KMS-11 (cell line): Measurements from ENCODE around the gene PPFIBP2.

Experiments
- H2AFZ ChIP-seq: fragments of 200-600 bp; sonication (generic); 2 replicates; pipeline ENCODE4 v1.6.1; 2016; ENCODE audit warnings: antibody characterized with exemption, mixed run types, low read depth
- H3K27ac ChIP-seq: fragments of 200-600 bp; sonication (generic); 2 replicates; pipeline ENCODE4 v1.6.1; 2016; ENCODE audit warnings: mild to moderate bottlenecking, mixed run types
- H3K27me3 ChIP-seq: fragments of 200-600 bp; sonication (generic); 2 replicates; pipeline ENCODE4 v1.6.1; 2017; ENCODE audit warnings: mild to moderate bottlenecking, low read depth, mixed run types, moderate library complexity; ENCODE audit not compliant: insufficient read depth
- H3K36me3 ChIP-seq: fragments of 200-600 bp; sonication (generic); 2 replicates; pipeline ENCODE4 v1.6.1; 2017; ENCODE audit warnings: mild to moderate bottlenecking, mixed run types; ENCODE audit not compliant: insufficient read depth
- H3K4me1 ChIP-seq: fragments of 200-600 bp; sonication (generic); 2 replicates; pipeline ENCODE4 v1.6.1; 2016; ENCODE audit warnings: mild to moderate bottlenecking, low read depth, mixed run types; ENCODE audit not compliant: poor library complexity, severe bottlenecking
- H3K4me2 ChIP-seq: fragments of 200-600 bp; sonication (generic); 2 replicates; pipeline ENCODE4 v1.7.0; 2016; ENCODE audit warnings: mild to moderate bottlenecking, mixed run types
- H3K4me3 ChIP-seq: fragments of 200-600 bp; sonication (generic); IDR thresholded peaks from 2 replicates; pipeline ENCODE4 v1.6.1; 2017; ENCODE audit warnings: low read depth, low read length, mixed read lengths; ENCODE audit not compliant: insufficient read depth
- H3K79me2 ChIP-seq: fragments of 200-600 bp; sonication (generic); 2 replicates; pipeline ENCODE4 v1.6.1; 2016; ENCODE audit warnings: low read depth, mixed run types; ENCODE audit not compliant: insufficient read depth
- H3K9ac ChIP-seq: fragments of 200-600 bp; sonication (generic); 2 replicates; pipeline ENCODE4 v1.6.1; 2016; ENCODE audit warnings: mild to moderate bottlenecking, mixed run types
- H4K20me1 ChIP-seq: fragments of 200-600 bp; sonication (generic); 2 replicates; pipeline ENCODE4 v1.6.1; 2016; ENCODE audit warnings: mild to moderate bottlenecking, mixed run types; ENCODE audit not compliant: insufficient read depth
- CTCF ChIP-seq: fragments of 200-600 bp; sonication (generic); conservative IDR thresholded peaks from 2 replicates; pipeline ENCODE4 v1.6.1; 2017; ENCODE audit warnings: low read depth, mild to moderate bottlenecking, antibody characterized with exemption, low read length, moderate library complexity, mixed read lengths

The PPFIBP2 gene

DNA sequence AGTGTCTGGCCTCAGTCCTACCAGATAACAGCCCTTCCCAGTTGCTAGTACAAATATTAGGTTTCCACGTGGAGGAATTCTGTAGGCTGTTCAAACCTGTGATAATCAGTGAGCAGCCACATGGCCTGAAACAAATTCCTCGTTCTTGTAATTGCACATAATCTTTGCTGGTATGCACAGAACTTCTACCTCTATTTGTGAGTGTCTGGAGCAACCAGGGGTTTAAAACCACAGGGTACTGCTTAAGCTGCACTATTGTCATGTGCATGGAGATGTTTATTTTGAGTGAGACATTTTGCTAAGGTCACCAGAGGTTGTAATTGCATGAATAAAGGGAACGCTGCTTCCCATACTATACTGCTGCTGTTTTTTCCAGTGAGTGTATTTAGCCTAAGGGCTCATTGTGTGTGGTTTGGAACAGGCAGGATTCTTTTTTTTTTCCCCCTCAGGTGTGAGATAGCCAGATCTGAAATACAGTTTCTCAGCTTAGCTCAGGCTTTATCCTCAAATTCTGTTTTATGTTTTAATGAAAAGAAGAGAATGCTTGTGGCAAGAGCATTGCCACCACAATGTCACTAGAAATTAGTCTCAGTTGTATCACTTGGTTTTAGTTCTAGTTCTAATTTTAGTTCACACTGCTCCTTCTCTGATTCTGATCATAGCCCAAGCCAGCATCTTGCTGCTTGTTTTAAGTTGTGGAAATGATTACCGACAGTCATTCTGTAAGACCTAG is 99.0 kb downstream of the PPFIBP2 start:
- Histone ChIP-seq H4K20me1 (no peaks in the 10 kb centered on the region), H3K36me3 (no peaks in the 10 kb centered on the region), H3K4me3 (no peak overlapping the region), H3K4me1 (peaks cover 52% of the 10 kb centered on the region), H3K79me2 (no peaks in the 10 kb centered on the region), H2AFZ (0 out of 2 replicates have a peak overlapping the region, but pooled peaks have one; percentile 20), H3K4me2 (peak overlapping the region; percentile 67), H3K27me3 (no peaks in the 10 kb centered on the region), H3K9ac (peak overlapping the region; percentile 25; the same call in 1 of the 2 replicates), H3K27ac (peak overlapping the region; percentile 77)
- TF ChIP-seq CTCF = no peak

DNA sequence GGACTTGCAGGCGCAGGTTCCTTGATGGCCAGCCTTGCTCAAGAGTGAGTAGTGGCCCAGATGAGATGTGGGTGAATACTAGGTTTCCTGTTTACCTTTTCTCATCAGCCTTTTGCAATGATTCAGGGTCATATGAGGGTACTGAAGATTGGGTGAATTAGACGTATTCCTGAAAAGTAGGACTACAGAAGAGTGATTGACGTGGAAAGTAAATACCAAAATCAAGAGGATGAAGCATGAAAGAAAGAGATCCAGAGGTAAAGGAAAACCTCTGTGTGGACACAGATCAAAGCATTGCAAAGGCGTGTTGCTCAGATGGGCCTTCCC is 99.6 kb downstream of the PPFIBP2 start:
- no peaks in the 10 kb centered on the region for H3K27me3 ChIP-seq
- H3K79me2 ChIP-seq = no peaks in the 10 kb centered on the region
- 0 out of 2 replicates have a peak overlapping the region, but pooled peaks have one; percentile 20 for H2AFZ ChIP-seq
- TF ChIP-seq CTCF = no peak
- peak overlapping the region; percentile 77 for H3K27ac ChIP-seq
- no peaks in the 10 kb centered on the region for H4K20me1 ChIP-seq
- peak overlapping the region; percentile 25; the same call in 1 of the 2 replicates for H3K9ac ChIP-seq
- peak overlapping the region; percentile 67 for H3K4me2 ChIP-seq
- H3K4me1 ChIP-seq = peaks cover 52% of the 10 kb centered on the region
- H3K4me3 ChIP-seq = no peak overlapping the region
- H3K36me3 ChIP-seq = no peaks in the 10 kb centered on the region

- H3K79me2 ChIP-seq = no peaks in the 10 kb centered on the region
- H3K9ac ChIP-seq = no peak overlapping the region
- no peak for TF ChIP-seq CTCF
- H3K27ac ChIP-seq = no peak overlapping the region
- H3K4me1 ChIP-seq = peaks cover 52% of the 10 kb centered on the region
- no peaks in the 10 kb centered on the region for H4K20me1 ChIP-seq
- no peak overlapping the region for H2AFZ ChIP-seq
- no peaks in the 10 kb centered on the region for H3K36me3 ChIP-seq
- peak overlapping the region; percentile 67; the same call in 1 of the 2 replicates for H3K4me2 ChIP-seq
- H3K27me3 ChIP-seq = no peaks in the 10 kb centered on the region
- H3K4me3 ChIP-seq = no peak overlapping the region
Measured at GRCh38 chr11:7614656-7615055, 100.9 kb downstream of the PPFIBP2 start.

DNA sequence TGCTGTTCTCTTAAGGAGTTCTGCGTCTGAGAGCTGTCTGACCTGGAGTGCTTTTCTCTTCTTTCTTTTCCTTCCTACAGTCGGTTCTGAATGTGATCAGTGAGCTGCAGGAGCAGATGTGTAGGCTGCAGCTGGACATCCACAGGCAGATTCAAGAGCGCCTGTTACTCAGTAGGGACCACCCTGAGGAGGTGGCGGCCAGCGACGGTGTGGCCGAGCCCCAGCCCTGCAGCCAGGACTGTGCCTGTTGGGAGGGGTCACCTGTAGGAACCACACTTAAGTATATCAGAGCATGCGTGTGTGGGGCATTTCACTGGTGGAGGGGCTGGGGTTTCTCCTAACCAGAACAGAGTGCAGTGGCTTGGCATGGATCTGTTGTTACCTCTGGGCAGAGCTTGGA is 103.2 kb downstream of the PPFIBP2 start:
- TF ChIP-seq CTCF = no peak
- Histone ChIP-seq H3K79me2 (no peaks in the 10 kb centered on the region), H3K27me3 (no peaks in the 10 kb centered on the region), H3K27ac (no peak overlapping the region), H3K4me1 (peaks cover 38% of the 10 kb centered on the region), H3K9ac (no peak overlapping the region), H2AFZ (no peak overlapping the region), H3K4me2 (no peak overlapping the region), H4K20me1 (no peaks in the 10 kb centered on the region), H3K36me3 (no peaks in the 10 kb centered on the region), H3K4me3 (no peak overlapping the region)
